H9 (cell line): ENCODE measurements around the gene TEX19. TPM values are rescaled to one million over a fixed set of nuclear protein-coding genes. Genes with fewer than 3 reads are reported as not detected.

Source experiments
- DNase-seq: peaks from one replicate; pipeline ENCODE4 v3.0.0-alpha.2; 2017
- H2AFZ ChIP-seq: one replicate; pipeline ENCODE4 v1.6.1; 2013; ENCODE audit warnings: mild to moderate bottlenecking, low read length, control low read depth, moderate library complexity
- H2AK5ac ChIP-seq: 2 replicates; pipeline ENCODE4 v1.6.1; 2013; ENCODE audit warnings: low read length, control low read depth, mixed read lengths; ENCODE audit not compliant: insufficient read length
- H2BK120ac ChIP-seq: one replicate; pipeline ENCODE4 v1.6.1; 2013; ENCODE audit warnings: low read depth, mild to moderate bottlenecking, low read length, control low read depth, inconsistent platforms; ENCODE audit not compliant: poor library complexity, severe bottlenecking
- H2BK12ac ChIP-seq: 2 replicates; pipeline ENCODE4 v1.6.1; 2013; ENCODE audit warnings: low read length, control low read depth, mixed read lengths, low read depth; ENCODE audit not compliant: insufficient read length
- H2BK15ac ChIP-seq: 2 replicates; pipeline ENCODE4 v1.6.1; 2013; ENCODE audit warnings: low read depth, low read length, control low read depth
- H2BK20ac ChIP-seq: one replicate; pipeline ENCODE4 v1.6.1; 2013; ENCODE audit warnings: low read depth, mild to moderate bottlenecking, low read length, control low read depth, inconsistent platforms; ENCODE audit not compliant: poor library complexity, severe bottlenecking
- H2BK5ac ChIP-seq: 2 replicates; pipeline ENCODE4 v1.6.1; 2013; ENCODE audit warnings: low read length, control low read depth, mixed read lengths; ENCODE audit not compliant: insufficient read length
- H3K14ac ChIP-seq: 2 replicates; pipeline ENCODE4 v1.6.1; 2013; ENCODE audit warnings: low read length, control low read depth; ENCODE audit not compliant: insufficient read depth
- H3K18ac ChIP-seq: 2 replicates; pipeline ENCODE4 v1.6.1; 2013; ENCODE audit warnings: low read depth, mild to moderate bottlenecking, mixed read lengths, low read length, control low read depth; ENCODE audit not compliant: insufficient read length
- H3K23ac ChIP-seq: 2 replicates; pipeline ENCODE4 v1.6.1; 2013; ENCODE audit warnings: low read length, control low read depth, mixed read lengths, low read depth; ENCODE audit not compliant: insufficient read length
- H3K23me2 ChIP-seq: 2 replicates; pipeline ENCODE4 v1.6.1; 2013; ENCODE audit warnings: low read depth, mild to moderate bottlenecking, mixed read lengths, low read length, control low read depth; ENCODE audit not compliant: insufficient read length, poor library complexity, severe bottlenecking
- H3K27ac ChIP-seq: 2 replicates; pipeline ENCODE4 v1.5.1; 2013; ENCODE audit warnings: low read length, control low read depth, mixed read lengths, low read depth; ENCODE audit not compliant: insufficient read length
- H3K27me3 ChIP-seq: 2 replicates; pipeline ENCODE4 v1.6.1; 2013; ENCODE audit warnings: low read length, control low read depth, inconsistent platforms; ENCODE audit not compliant: insufficient read depth
- H3K4ac ChIP-seq: 2 replicates; pipeline ENCODE4 v1.6.1; 2013; ENCODE audit warnings: low read depth, mild to moderate bottlenecking, control low read depth, inconsistent platforms, low read length, moderate library complexity
- H3K4me1 ChIP-seq: 2 replicates; pipeline ENCODE4 v1.6.1; 2013; ENCODE audit warnings: low read length, control low read depth, inconsistent platforms; ENCODE audit not compliant: insufficient read depth
- H3K4me2 ChIP-seq: 2 replicates; pipeline ENCODE4 v1.6.1; 2013; ENCODE audit warnings: low read length, control low read depth, mixed read lengths; ENCODE audit not compliant: insufficient read length, insufficient read depth
- H3K56ac ChIP-seq: 2 replicates; pipeline ENCODE4 v1.6.1; 2013; ENCODE audit warnings: low read depth, mild to moderate bottlenecking, mixed read lengths, low read length, control low read depth; ENCODE audit not compliant: insufficient read length
- H3K79me1 ChIP-seq: 2 replicates; pipeline ENCODE4 v1.6.1; 2013; ENCODE audit warnings: low read depth, mild to moderate bottlenecking, moderate library complexity, low read length, control low read depth, inconsistent platforms; ENCODE audit not compliant: insufficient read depth, poor library complexity, severe bottlenecking
- H3K79me2 ChIP-seq: 2 replicates; pipeline ENCODE4 v1.6.1; 2013; ENCODE audit warnings: low read length, control low read depth, inconsistent platforms; ENCODE audit not compliant: insufficient read depth
- H3K9ac ChIP-seq: 2 replicates; pipeline ENCODE4 v1.6.1; 2013; ENCODE audit warnings: low read length, control low read depth, mixed read lengths; ENCODE audit not compliant: insufficient read length; ENCODE audit errors: extremely low read depth
- H3K9me3 ChIP-seq: one replicate; pipeline ENCODE4 v1.6.1; 2013; ENCODE audit warnings: low read depth, low read length, inconsistent platforms; ENCODE audit not compliant: control insufficient read depth
- H3T11ph ChIP-seq: one replicate; pipeline ENCODE4 v1.6.1; 2013; ENCODE audit warnings: mild to moderate bottlenecking, low read length, control low read depth, inconsistent platforms
- H4K20me1 ChIP-seq: one replicate; pipeline ENCODE4 v1.6.1; 2013; ENCODE audit not compliant: control insufficient read depth, insufficient read length, insufficient read depth
- H4K5ac ChIP-seq: 2 replicates; pipeline ENCODE4 v1.6.1; 2013; ENCODE audit warnings: low read depth, mild to moderate bottlenecking, mixed read lengths, low read length, control low read depth; ENCODE audit not compliant: insufficient read length
- H4K8ac ChIP-seq: replicated peaks from 2 replicates; pipeline ENCODE4 v1.6.1; 2013; ENCODE audit warnings: low read length, control low read depth, mixed read lengths, low read depth; ENCODE audit not compliant: insufficient read length
- H4K91ac ChIP-seq: 2 replicates; pipeline ENCODE4 v1.6.1; 2013; ENCODE audit warnings: low read depth, mild to moderate bottlenecking, moderate library complexity, mixed read lengths, low read length, control low read depth; ENCODE audit not compliant: insufficient read length
- H3K27ac Mint-ChIP-seq, 3 experiments: 2 replicates in 2 of 3; 3 replicates in 1 of 3; pipeline ENCODE4 v1.8.0; 2020 to 2021; ENCODE audit warnings: mixed read lengths in 3 of 3, mild to moderate bottlenecking in 1 of 3, moderate library complexity in 1 of 3
- H3K27me3 Mint-ChIP-seq: 2 replicates; pipeline ENCODE4 v1.8.0; 2021; ENCODE audit warnings: low read depth, mild to moderate bottlenecking, moderate library complexity, mixed read lengths
- H3K36me3 Mint-ChIP-seq, 3 experiments: 2 replicates in 2 of 3; 3 replicates in 1 of 3; pipeline ENCODE4 v1.8.0; 2020 to 2021; ENCODE audit warnings: low read depth in 3 of 3, mixed read lengths in 3 of 3; ENCODE audit not compliant: insufficient read depth in 1 of 3
- H3K4me1 Mint-ChIP-seq, 2 experiments: 2 replicates each; pipeline ENCODE4 v1.8.0; 2020; ENCODE audit warnings: mixed read lengths in 2 of 2
- H3K4me3 Mint-ChIP-seq, 2 experiments: 2 replicates in 1 of 2; 3 replicates in 1 of 2; pipeline ENCODE4 v1.8.0; 2020 to 2021; ENCODE audit warnings: mild to moderate bottlenecking in 2 of 2, mixed read lengths in 2 of 2, moderate library complexity in 1 of 2
- H3K9me3 Mint-ChIP-seq, 2 experiments: 2 replicates in 1 of 2; 3 replicates in 1 of 2; pipeline ENCODE4 v1.8.0; 2020; ENCODE audit warnings: mild to moderate bottlenecking in 2 of 2, mixed read lengths in 2 of 2, moderate library complexity in 1 of 2
- CTCF ChIP-seq: fragments of 200-600 bp; sonication (generic); conservative IDR thresholded peaks from 3 replicates; pipeline ENCODE4 v1.8.0; 2021; ENCODE audit warnings: antibody characterized with exemption, mild to moderate bottlenecking
- WGBS: extraction: QIAGEN DNeasy Blood & Tissue Kit; methylation state at CpG from one replicate; pipeline ENCODE4 v1.1.7; 2013; ENCODE audit warnings: missing lambda C conversion rate, low lambda C conversion rate, mixed read lengths; ENCODE audit not compliant: insufficient read length; ENCODE audit errors: extremely low coverage; 5-methylcytosine and 5-hydroxymethylcytosine counted together
- total RNA-seq: library from RNA; stranded (reverse); gene quantifications from 2 replicates; pipeline ENCODE4 v1.2.1, GENCODE V29; 2021

TEX19 gene
- total RNA-seq, 1 experiment from 2014 or later, result 1.4 TPM

- Histone ChIP-seq H3K56ac (no peak overlapping the region), H3T11ph (no peak overlapping the region), H3K18ac (no peak overlapping the region), H3K79me1 (no peaks in the 10 kb centered on the region), H2AFZ (no peak overlapping the region), H2BK5ac (no peak overlapping the region), H4K20me1 (no peaks in the 10 kb centered on the region), H2BK12ac (no peak overlapping the region), H3K4me2 (no peak overlapping the region), H3K4me1 (no peaks in the 10 kb centered on the region), H2AK5ac (no peak overlapping the region), H4K8ac (no peak overlapping the region), H3K23me2 (no peaks in the 10 kb centered on the region), H3K23ac (no peak overlapping the region), H2BK120ac (no peak overlapping the region), H3K9ac (no peak overlapping the region), H3K27me3 (no peaks in the 10 kb centered on the region), H2BK15ac (no peak overlapping the region), H4K91ac (no peak overlapping the region), H3K27ac (no peak overlapping the region), H4K5ac (no peak overlapping the region), H2BK20ac (no peak overlapping the region), H3K14ac (no peak overlapping the region), H3K79me2 (no peaks in the 10 kb centered on the region), H3K9me3 (no peaks in the 10 kb centered on the region), H3K4ac (no peak overlapping the region)
- no CpG with 5 or more reads among the region's 11 CpGs for WGBS
- Mint-ChIP-seq H3K27me3 (peaks cover 11% of the 10 kb centered on the region), H3K9me3 (no peaks in the 10 kb centered on the region), H3K4me3 (no peak overlapping the region), H3K27ac (no peak overlapping the region), H3K4me1 (peaks cover 4 to 10% of the 10 kb centered on the region in 2 experiments; a peak in 3 of 4 replicates), H3K36me3 (no peaks in the 10 kb centered on the region)
- no peak for TF ChIP-seq CTCF
- no peak for DNase-seq
These were observed 9.8 kb upstream of the TEX19 start for GRCh38 chr17:82349287-82349701.
